Activated CD4-positive, CD25-positive, alpha-beta regulatory T cell treated with anti-CD3 and anti-CD28 coated beads, Interleukin-2, amount 50 U/mL, for 72 hours (primary cell): ENCODE data around the gene HPN.

ENCODE experiments used
- DNase-seq: peaks from one replicate; pipeline ENCODE4 v3.0.0; 2021

Gene HPN

DNA sequence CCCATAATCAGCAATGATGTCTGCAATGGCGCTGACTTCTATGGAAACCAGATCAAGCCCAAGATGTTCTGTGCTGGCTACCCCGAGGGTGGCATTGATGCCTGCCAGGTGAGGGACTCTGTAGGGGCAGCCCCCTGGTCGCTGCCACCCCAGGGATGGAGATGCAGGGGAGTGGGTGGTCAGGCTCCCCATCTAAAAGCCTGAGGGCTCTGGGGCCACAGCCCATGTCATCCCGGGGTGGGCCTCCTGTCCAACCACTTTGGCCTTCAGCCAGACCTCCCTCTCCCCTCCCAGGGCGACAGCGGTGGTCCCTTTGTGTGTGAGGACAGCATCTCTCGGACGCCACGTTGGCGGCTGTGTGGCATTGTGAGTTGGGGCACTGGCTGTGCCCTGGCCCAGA is 24.1 kb downstream of the HPN start:
- no peak for DNase-seq

DNA sequence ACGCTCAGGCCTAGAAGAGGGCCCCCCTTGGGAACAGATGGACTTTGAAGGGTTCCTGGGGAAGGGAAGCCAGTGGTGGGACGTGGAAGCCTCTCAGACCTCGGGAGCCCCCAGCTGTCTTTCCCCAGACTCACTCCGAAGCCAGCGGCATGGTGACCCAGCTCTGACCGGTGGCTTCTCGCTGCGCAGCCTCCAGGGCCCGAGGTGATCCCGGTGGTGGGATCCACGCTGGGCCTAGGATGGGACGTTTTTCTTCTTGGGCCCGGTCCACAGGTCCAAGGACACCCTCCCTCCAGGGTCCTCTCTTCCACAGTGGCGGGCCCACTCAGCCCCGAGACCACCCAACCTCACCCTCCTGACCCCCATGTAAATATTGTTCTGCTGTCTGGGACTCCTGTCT is 24.6 kb downstream of the HPN start:
- no peak for DNase-seq

DNA sequence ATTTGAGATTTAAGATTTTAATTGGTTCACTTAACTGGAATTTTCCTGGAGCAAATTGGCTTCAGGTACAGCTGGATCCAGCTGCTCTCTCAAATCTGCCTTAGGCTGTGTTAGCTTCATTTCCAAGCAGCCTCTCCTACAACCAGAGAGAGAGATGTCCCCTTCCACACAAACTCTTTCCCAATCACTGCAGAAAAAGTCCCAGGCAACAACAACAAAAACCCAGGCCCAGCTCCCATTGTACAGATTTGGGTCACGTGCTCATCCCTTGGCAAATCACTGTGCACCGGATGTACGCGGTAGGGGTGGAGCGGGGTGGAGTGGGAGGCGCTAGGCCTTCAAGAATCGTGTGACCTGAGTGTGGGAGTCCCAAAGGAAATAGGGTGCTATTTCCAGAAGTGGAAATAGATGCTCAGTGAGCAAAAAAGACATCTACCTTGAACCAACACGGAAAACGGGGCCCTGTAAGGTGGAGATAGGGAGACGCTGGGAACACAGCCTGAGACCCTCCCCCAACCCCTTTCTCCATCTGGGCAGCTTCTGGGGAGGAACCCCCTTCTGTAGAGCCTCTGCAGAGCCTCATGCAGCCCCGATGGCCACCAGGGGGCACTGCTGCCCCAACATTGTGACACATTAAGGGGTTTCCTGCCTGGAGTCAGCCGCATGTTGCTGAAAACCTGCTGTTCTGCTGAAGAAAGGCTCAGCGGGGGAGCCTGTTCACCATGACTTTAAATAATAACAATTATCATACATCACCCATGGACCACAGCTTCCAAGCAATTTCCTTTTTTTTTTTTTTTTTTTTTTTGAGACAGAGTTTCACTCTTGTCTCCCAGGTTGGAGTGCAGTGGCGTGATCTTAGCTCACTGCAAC is 25.4 kb downstream of the HPN start:
- peak; percentile 96 for DNase-seq

DNA sequence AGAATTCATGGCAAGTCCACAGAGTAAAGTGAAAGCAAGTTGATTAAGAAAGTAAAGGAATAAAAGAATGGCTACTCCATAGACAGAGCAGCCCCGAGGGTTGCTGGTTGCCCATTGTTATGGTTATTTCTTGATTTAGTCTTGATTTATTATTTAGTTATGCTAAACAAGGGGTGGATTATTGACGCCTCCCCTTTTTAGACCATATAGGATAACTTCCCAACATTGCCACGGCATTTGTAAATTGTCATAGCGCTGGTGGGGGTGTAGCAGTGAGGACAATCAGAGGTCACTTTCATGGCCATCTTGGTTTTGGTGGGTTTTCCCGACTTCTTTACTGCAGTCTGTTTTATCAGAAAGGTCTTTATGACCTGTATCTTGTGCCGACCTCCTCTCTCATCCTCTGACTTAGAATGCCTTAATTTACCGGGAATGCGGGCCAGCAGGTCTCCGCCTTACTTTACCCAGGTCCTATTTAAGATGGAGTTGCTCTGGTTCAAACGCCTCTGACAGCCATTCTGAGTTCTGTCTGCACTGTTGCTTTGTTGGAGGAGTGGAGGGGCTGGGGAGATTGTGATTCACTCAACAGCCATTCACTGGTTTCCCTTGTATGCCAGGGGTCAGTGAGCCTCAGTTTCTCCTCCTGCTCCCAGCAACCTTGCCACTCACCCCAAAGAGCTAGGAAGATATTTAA is 27.6 kb downstream of the HPN start:
- DNase-seq: no peak

DNA sequence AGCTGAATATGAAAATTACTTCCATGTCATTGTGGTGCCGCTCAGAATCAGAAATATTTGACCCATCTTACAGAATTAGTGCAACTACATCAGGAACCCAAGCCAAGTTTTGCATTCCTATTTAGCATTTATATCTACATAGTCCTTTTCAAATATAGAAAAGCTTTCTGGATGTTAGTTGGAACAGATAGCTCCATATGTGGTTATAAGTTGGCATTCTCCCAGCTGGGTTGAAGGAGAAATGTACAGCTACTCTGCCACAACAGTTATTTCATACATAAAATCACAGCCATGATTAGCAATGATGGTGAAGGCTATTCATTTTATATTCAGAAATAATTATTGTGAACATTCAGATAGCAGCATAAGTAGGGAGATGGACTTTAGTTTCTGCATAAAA is 28.2 kb downstream of the HPN start:
- DNase-seq: no peak

DNA sequence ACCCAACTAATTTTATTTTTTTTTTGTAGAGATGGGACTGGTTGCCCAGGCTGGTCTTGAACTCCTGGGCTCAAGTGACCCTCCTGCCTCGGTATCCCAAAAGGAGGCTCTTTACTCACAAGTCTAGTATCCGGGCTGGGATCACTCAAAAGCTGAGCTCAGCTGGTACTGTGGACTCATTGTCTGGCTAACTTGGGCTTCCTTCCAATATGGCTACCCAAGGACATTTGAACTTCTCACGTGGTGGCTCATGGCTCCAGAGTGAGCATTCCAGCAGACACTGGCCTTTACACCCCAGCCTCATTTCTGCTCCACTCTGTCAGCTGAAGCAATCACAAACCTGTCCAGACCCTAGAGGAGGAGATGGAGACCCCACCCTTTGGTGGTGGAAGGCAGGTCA is 28.9 kb downstream of the HPN start:
- no peak for DNase-seq

DNA sequence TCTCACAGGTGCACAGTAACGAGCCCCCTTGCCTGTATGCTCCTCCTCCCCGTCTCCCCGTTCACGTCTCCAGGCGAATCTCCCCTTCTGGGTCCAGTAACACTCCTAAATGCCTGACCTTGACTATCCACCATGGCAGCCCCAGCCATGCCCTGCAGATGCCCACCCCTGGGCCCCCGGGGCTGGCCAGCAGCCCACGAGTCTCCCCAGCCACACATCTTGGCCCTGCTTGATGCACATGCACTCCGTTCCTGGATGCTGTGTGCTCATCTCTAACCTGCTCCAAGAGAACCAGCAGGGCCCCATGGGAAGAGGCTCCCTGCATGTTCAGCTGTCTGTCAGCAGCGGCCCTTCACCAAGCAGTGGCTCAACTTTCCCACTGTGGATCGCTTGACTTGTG is 32.0 kb downstream of the HPN start:
- no peak for DNase-seq

DNA sequence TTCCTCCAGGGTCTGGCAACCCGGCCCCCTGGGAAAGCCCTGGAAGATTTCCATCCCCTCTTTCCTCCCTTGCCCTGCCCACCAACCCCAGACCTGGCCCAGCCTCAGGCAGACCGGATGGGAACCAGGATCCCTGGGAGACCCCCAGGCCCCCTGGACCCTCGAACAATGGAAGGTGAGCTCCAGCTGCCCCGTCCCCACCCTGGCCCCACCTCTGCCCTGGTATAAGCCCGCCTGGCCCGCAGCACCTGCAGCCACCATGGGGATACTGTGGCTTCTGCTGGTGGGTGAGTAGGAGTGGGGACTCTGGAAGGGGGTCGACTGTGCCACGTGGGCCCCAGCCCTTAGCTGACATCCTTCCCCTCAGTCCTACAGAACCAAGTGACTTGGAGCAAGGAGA is 32.4 kb downstream of the HPN start:
- DNase-seq: no peak

DNA sequence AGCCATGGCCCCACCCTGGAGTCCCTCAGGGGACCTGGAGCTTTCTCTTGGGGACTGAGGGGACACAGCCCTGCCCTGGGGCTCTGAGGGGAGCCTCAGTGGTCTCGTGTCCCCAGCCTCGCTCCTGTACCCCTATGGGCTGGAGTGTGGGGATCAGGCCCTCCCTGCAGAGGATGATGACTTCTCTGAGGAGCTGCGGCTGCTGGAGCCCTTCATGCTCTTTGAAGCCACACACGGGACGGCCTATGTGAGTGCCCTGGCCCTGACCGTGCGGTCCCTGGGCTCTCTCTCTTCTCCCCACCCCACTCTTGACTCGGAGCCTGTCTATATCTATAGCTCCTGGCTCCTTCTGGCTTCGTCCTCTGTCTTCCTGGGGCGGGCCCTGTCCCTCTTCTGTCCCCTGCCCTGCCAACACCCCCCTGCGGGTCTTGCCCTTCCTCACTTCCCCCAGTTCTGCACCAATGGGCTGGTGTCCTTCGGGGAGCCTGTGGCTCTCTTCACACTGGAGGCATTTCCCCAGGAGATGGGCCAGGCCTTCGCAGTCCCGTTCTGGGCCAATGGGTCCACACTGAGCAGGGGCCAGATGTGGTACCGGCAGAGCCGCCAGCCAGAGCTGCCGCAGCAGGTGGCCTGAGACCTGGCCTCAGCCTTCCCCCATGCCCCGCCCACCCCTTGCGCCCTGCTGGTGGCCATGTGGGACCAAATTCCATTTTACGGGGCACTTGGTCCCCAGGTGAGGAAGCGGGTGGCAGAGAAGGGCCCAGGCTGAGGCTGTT is 33.1 kb downstream of the HPN start:
- no peak for DNase-seq

DNA sequence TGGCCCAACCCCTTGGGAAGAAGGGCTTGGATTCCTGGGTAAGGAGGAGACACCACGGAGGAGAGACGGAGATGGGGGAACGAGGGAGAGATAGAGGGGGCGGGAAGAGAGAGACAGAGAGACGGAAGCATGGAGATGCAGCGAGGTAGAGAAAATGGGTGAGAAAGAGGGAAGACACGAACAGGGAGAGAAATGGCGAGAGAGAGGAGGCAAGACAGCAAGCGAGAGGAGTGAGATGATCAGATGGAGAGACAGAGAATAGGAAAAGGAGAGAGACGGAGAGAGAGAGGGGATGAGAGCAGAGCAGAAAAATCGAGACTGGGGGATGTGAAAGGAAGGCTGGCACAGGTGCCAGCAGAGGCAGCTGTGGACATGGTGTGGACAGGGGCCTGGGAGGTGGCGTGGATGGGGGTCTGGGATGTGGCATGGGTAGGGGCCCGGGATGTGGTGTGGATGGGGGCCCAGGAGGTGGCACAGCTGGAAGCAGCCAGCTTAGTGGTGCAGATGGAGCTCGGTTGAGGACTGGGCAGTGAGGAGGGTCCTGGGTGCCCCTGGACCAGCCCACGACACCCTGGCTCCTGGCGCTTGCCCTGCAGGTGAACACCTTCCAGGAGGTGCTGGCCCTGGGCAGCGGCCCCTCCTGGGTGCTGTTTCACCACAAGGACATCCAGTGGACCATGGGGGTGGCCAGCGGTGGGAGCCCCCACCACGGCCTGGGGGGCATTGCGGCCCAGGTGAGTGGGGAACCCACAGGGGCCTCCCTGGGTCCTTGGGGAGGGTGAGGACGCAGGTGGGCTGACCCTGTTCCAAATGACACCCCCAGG is 33.9 kb downstream of the HPN start:
- no peak for DNase-seq

DNA sequence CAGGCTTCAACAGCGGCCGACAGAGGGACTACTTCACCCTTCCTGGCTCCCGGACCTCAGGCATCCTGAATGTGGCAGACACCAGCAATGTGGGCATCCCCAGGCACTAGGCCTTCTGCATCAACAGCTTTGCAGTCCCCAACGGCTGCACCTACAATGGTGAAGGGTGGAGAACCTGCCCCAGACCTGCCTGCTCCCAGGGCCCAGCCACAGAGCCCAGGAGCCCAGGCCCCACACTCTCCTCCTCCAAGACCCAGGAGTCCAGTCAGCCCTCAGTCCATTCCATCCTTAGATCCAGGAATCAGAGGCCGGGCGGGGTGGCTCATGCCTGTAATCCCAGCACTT is 34.5 kb downstream of the HPN start:
- no peak for DNase-seq

DNA sequence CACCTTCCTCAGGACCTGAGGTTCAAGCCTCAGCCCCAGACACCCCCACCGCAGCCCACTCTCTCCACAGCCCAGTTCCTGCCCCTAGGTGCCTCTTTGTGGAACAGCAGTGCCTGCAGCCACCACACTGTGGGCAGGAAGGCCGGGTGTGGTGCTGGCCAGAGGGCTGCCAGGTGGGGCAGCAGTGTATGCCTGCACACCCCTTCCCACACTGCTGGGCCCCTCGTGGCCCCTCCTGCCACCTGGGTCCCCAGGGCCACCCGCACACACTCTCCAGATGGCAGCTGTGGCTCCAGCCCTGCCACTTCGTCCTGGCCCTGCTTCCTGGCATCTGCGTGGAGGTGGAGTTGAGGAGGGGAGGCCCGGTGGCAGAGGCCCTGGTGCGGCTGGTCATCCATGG is 35.1 kb downstream of the HPN start:
- DNase-seq: no peak

DNA sequence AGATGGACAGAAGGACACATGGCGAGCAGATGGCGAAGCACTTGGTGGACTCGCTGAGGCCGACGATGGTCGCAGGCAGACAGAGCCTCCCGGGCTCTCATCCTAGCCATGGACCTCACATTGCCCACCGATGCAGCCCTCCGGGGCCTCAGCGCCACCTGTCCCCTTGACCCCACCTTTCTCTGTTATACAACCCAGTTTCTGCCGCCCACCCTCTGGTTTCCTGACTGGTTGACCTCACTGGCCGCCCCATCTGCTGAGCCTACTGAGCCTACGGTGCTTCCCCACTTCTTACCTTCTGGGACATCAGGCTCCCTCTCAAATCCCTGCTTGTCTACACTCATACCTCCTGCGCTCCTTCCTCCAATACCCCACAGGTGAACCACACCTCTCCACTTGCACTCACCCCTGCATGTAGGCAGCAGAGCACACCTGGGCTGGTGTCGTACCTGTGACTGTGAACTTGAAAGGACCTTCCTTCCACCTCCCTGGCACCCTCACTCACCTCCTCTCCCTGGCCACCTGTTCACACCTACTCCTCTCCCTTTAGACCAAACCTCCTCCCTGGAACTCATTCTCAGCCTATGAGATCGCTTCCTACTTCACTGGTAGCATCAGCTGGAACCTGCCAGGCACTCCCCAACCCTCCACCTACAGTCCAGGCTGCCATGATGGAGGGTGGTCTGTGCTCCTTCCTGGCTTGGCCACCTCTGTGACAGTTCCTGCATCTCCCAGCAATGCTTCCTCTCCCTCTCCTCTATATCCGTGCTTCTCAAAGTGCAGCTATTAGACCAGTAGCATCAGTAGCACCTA is 36.1 kb downstream of the HPN start:
- DNase-seq: no peak

DNA sequence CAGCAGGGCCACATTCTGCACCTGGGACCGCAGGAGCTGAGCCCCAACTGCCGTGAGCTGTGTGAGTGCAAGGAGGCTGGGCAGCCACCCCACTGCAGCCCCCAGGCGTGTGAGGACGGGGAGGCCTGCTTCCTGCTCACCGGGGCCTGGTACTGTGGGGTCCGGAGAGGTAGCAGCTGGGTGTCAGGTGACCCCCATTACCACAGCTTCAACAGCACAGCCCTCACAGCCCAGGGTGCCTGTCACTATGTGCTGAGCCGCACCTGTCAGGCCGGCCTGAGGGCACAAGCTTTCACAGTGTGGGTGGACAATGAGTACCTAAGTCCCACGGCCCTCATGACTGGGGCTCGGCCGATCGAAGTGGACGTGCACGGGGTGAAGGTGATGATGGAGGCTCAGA is 38.3 kb downstream of the HPN start:
- no peak for DNase-seq

DNA sequence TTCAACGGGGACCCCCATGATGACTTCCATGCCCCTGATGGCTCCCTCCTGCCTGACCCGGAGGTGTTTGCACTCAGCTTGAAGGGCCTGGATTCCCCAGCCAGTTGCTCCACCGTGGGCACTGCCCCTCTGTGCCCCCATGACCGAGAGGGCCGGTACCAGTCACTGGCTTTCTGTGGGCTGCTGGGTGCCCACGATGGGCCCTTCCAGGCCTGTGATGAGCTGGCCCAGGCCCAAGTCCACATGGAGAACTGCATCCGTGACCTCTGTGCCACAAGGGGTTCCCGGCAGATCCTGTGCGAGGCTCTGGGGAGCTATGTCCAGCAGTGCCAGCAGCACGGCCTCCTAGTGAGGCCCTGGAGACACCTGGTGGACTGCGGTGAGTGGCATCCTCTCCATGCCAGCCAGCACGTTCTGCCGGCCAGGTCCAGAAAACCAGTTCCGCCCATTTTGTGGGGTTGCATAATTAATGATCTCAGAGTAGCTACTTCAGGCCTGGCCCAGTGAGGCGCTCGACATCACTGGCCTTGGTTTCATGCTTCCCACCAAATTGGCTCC is 39.2 kb downstream of the HPN start:
- no peak for DNase-seq

DNA sequence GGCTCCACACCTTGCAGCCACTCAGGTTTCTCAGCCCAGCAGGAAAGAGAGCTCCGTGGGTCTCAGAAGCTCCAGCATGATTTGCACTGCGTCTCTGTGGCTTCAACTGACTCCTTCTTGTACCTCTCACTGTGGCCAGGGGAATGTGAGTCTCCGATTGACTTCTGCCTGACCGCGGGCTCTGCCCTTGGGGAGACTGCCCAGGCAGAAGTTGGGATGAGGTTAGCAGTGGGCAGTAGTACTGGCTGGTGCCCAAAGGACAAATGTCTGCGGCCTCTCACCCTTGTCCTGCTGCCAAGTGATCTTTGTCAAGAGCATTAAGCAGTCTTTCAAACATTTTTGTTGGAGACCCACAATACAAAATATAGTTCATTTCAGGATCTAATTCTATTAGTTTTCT is 39.7 kb downstream of the HPN start:
- no peak for DNase-seq

DNA sequence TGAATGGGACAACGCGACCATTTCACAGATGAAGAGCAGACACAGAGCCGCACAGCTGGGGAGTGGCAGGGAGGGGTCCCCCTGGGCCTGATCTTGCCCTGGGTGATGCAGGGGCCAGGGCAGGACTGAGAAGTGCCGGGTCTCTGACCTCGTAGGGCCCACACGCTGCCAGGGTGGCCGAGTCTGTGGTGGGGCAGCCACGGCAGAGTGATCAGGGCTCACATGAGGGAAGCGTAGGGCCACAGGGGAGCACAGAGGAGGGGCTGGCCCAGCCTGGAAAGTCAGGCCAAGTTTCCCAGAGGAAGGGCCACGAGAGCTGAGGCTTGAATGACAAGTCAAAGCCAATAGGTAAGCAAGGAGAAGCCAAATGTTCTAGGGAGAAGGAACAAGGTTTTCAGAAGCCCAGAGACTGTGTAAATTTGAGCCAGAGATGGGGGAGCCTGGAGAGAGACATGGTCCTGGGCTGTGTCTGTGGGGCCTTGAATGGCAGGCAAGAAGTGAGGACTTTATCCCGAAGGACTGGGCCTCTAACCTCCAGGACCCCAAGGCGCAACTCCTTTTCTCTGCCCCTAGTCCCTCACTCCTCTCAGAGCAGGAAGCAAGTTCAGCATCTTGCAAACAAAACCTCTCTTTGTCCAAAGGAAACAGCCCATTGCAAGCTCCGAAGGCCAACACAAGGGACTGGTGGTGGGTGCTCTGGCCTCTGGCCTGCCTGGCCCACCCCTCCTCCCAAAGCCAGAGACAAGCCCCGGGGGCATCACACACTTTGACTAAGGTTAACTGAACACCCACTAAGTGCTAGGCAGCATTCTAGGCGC is 42.4 kb downstream of the HPN start:
- no peak for DNase-seq

DNA sequence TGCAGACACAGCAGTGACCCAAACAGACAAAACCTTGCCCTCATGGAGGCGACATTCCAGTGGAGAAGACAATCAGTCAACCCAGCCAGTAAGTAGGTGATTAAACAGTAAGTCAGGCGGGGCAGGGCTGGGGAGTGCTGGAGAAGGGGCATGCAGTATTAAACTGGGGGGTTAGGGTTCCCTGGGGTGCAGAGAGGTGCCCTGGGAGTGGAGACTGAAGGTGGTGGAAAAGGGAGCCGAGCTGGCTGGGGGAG is 42.9 kb downstream of the HPN start:
- no peak for DNase-seq

DNA sequence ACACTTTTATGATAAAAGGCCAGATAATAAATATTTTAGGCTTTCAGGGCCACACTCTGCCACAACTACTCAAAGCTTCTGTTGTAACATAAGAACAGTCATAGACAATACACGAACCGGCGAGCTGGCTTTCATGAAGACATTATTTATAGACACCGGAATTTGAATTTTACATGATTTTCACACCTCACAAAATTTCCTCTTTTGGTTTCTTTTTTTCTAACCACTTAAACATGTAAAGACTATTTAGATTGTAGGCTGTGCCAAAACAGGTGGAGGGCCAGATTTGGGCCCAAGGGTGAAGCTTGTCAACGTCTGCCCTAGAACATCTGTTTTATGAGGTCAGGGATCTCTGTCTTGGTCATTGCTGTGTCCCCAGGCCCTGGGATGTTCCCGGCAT is 44.4 kb downstream of the HPN start:
- DNase-seq: no peak

DNA sequence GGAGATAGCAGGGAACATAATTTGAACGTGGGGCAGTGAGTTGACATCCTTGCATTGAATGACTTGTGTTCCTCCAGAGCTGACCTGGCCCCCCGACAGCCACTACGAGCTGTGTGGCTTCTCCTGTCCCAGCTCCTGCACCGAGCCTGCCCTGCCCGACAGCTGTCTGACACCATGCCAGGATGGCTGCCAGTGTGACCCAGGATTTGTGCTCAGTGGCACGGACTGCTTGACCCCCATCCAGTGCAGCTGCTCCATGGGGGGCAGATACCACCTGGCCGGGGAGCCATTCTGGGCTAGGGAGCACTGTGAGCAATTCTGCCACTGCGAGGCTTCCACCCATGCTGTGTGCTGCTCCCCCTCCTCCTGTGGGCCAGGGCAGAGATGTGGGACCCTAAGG is 44.9 kb downstream of the HPN start:
- DNase-seq: no peak

DNA sequence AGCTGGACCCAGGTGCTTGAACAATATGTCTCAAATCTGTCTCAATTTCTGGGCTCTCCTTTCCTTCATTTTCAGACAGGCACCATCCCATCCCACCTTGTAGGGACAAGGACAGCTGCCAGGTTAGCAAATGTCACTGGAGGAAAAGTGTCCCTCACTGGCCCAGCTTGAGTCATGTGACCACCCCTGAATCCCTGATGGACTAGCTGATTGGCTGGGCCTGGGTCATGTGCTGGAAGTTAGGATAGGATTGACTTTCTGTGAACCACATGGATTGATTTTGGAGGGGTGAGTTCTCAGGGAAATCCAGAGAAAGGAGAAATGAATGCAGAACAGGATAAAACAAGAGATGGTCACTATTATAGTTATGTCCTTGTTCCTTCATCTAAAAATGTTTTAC is 45.9 kb downstream of the HPN start:
- DNase-seq: no peak
